IMR-90 (cell line): ENCODE measurements around the gene HOXD3. TPM values are rescaled to one million over a fixed set of nuclear protein-coding genes. Genes with fewer than 3 reads are reported as not detected.

Experiments used
- ATAC-seq: fragments of 200-7000 bp; cut with Tn5 transposase; 2 replicates; pipeline ENCODE4 v1.9.1; 2020; ENCODE audit warnings: low read depth, mild to moderate bottlenecking, moderate library complexity
- BruUV-seq: library from RNA; stranded (reverse); fragments of 400-500 nt; replicated peaks from 2 replicates; lab custom pipeline; 2021; lab: Mats Ljungman, UMichigan
- CTCF ChIA-PET: fragments of 300-600 bp; formaldehyde crosslinking; extraction: SDS; loops from one replicate; lab custom pipeline; 2021; ENCODE audit warnings: antibody characterized with exemption; lab: Yijun Ruan, JAX
- POLR2A ChIA-PET: fragments of 300-600 bp; sonication (Branson Sonifier 250); formaldehyde crosslinking; loops from one replicate; lab custom pipeline; 2022; ENCODE audit warnings: antibody characterized with exemption; ENCODE audit not compliant: unreplicated experiment; lab: Charles Lee
- DNase-seq: peaks from one replicate; pipeline ENCODE4 v3.0.0; 2013
- H2AFZ ChIP-seq: replicated peaks from 2 replicates; pipeline ENCODE3; 2013; ENCODE audit warnings: low read length, mild to moderate bottlenecking; ENCODE audit not compliant: poor library complexity
- H2AK5ac ChIP-seq: 2 replicates; pipeline ENCODE4 v1.6.1; 2013; ENCODE audit warnings: low read depth, low read length, inconsistent platforms
- H2AK9ac ChIP-seq: replicated peaks from 2 replicates; pipeline ENCODE3; 2013; ENCODE audit warnings: mild to moderate bottlenecking, low read depth, low read length, moderate library complexity; ENCODE audit not compliant: poor library complexity
- H2BK120ac ChIP-seq: 2 replicates; pipeline ENCODE4 v1.6.1; 2013; ENCODE audit warnings: low read depth, low read length, inconsistent platforms
- H2BK15ac ChIP-seq: 3 replicates; pipeline ENCODE4 v1.6.1; 2013; ENCODE audit warnings: low read depth, low read length, inconsistent platforms
- H2BK20ac ChIP-seq: 2 replicates; pipeline ENCODE4 v1.6.1; 2013; ENCODE audit warnings: low read depth, mild to moderate bottlenecking, inconsistent platforms, low read length, moderate library complexity
- H2BK5ac ChIP-seq: 2 replicates; pipeline ENCODE4 v1.6.1; 2013; ENCODE audit warnings: mild to moderate bottlenecking, low read depth, low read length, inconsistent platforms; ENCODE audit not compliant: poor library complexity, severe bottlenecking
- H3K14ac ChIP-seq: replicated peaks from 2 replicates; pipeline ENCODE4 v1.6.1; 2013; ENCODE audit warnings: low read depth, low read length, inconsistent platforms
- H3K18ac ChIP-seq: 2 replicates; pipeline ENCODE4 v1.6.1; 2013; ENCODE audit warnings: low read depth, low read length, control low read depth
- H3K23ac ChIP-seq: 2 replicates; pipeline ENCODE4 v1.6.1; 2013; ENCODE audit warnings: low read depth, low read length, inconsistent platforms
- H3K27ac ChIP-seq: 2 replicates; pipeline ENCODE4 v1.5.1; 2013; ENCODE audit warnings: mild to moderate bottlenecking, control low read depth, low read length; ENCODE audit not compliant: insufficient read depth
- H3K27me3 ChIP-seq: 2 replicates; pipeline ENCODE4 v1.6.1; 2013; ENCODE audit warnings: low read length; ENCODE audit not compliant: control insufficient read depth, insufficient read depth
- H3K36me3 ChIP-seq: 2 replicates; pipeline ENCODE4 v1.6.1; 2013; ENCODE audit warnings: low read length, mixed read lengths; ENCODE audit not compliant: control insufficient read depth, insufficient read depth
- H3K4ac ChIP-seq: 2 replicates; pipeline ENCODE4 v1.6.1; 2013; ENCODE audit warnings: low read depth, low read length, inconsistent platforms
- H3K4me1 ChIP-seq: 2 replicates; pipeline ENCODE4 v1.6.1; 2013; ENCODE audit warnings: low read length, mixed read lengths; ENCODE audit not compliant: control insufficient read depth, insufficient read depth
- H3K4me2 ChIP-seq: 2 replicates; pipeline ENCODE4 v1.6.1; 2013; ENCODE audit warnings: low read depth, mild to moderate bottlenecking, control low read depth, low read length, moderate library complexity
- H3K4me3 ChIP-seq: 2 replicates; pipeline ENCODE4 v1.5.1; 2013; ENCODE audit warnings: low read depth, mild to moderate bottlenecking, control low read depth, low read length, moderate library complexity; ENCODE audit not compliant: insufficient read depth
- H3K56ac ChIP-seq: 2 replicates; pipeline ENCODE4 v1.6.1; 2013; ENCODE audit warnings: low read length, inconsistent platforms; ENCODE audit not compliant: insufficient read depth; ENCODE audit errors: extremely low read depth
- H3K79me1 ChIP-seq, 2 experiments: 2 replicates each; pipeline ENCODE4 v1.6.1; 2013; ENCODE audit warnings: low read length in 2 of 2, inconsistent platforms in 1 of 2, low read depth in 1 of 2
- H3K9ac ChIP-seq: 2 replicates; pipeline ENCODE4 v1.6.1; 2013; ENCODE audit warnings: low read depth, low read length, control low read depth
- H3K9me1 ChIP-seq: 2 replicates; pipeline ENCODE4 v1.6.1; 2013; ENCODE audit warnings: low read length, inconsistent platforms; ENCODE audit not compliant: insufficient read depth
- H3K9me3 ChIP-seq: 2 replicates; pipeline ENCODE4 v1.6.1; 2013; ENCODE audit warnings: low read length; ENCODE audit not compliant: control insufficient read depth, insufficient read depth
- H4K20me1 ChIP-seq: 2 replicates; pipeline ENCODE4 v1.6.1; 2013; ENCODE audit warnings: low read length, inconsistent platforms; ENCODE audit not compliant: insufficient read depth
- H4K5ac ChIP-seq: 2 replicates; pipeline ENCODE4 v1.6.1; 2013; ENCODE audit warnings: mild to moderate bottlenecking, low read depth, low read length, control low read depth
- H4K8ac ChIP-seq, 2 experiments: 2 replicates each; pipeline ENCODE4 v1.6.1; 2013; ENCODE audit warnings: low read depth in 2 of 2, low read length in 2 of 2, control low read depth in 1 of 2, inconsistent platforms in 1 of 2
- H4K91ac ChIP-seq: 2 replicates; pipeline ENCODE4 v1.6.1; 2013; ENCODE audit warnings: low read depth, low read length, inconsistent platforms; ENCODE audit not compliant: insufficient read depth
- BHLHE40 ChIP-seq: fragments of 150-350 bp; IDR thresholded peaks from 2 replicates; pipeline ENCODE4 v1.6.1; 2016; ENCODE audit warnings: mild to moderate bottlenecking, low read depth, low read length
- CEBPB ChIP-seq: IDR thresholded peaks from 2 replicates; pipeline ENCODE4 v1.6.1; 2012; ENCODE audit warnings: low read depth, low read length, improper control_type of control experiment
- CHD1 ChIP-seq: IDR thresholded peaks from 2 replicates; pipeline ENCODE4 v1.6.1; 2012; ENCODE audit warnings: low read depth, low read length, improper control_type of control experiment
- CTCF ChIP-seq: conservative IDR thresholded peaks from 2 replicates; pipeline ENCODE4 v1.5.1; 2012; ENCODE audit warnings: mild to moderate bottlenecking, low read depth, low read length, improper control_type of control experiment
- ELK1 ChIP-seq: fragments of 150-350 bp; IDR thresholded peaks from 2 replicates; pipeline ENCODE4 v1.6.1; 2016; ENCODE audit warnings: low read depth, mild to moderate bottlenecking, low read length, moderate library complexity, borderline replicate concordance
- FOS ChIP-seq: fragments of 150-350 bp; IDR thresholded peaks from 2 replicates; pipeline ENCODE4 v1.6.1; 2016; ENCODE audit warnings: low read depth, low read length
- MAFK ChIP-seq: IDR thresholded peaks from 2 replicates; pipeline ENCODE4 v1.6.1; 2012; ENCODE audit warnings: low read depth, low read length, improper control_type of control experiment
- MXI1 ChIP-seq: IDR thresholded peaks from 2 replicates; pipeline ENCODE4 v1.6.1; 2012; ENCODE audit warnings: low read depth, mild to moderate bottlenecking, low read length, moderate library complexity, borderline replicate concordance
- NFE2L2 ChIP-seq: fragments of 150-350 bp; IDR thresholded peaks from 2 replicates; pipeline ENCODE4 v1.6.1; 2016; ENCODE audit warnings: low read depth, mild to moderate bottlenecking, low read length
- POLR2A ChIP-seq: IDR thresholded peaks from 2 replicates; pipeline ENCODE4 v1.6.1; 2012; ENCODE audit warnings: mild to moderate bottlenecking, low read depth, low read length
- RAD21 ChIP-seq: IDR thresholded peaks from 2 replicates; pipeline ENCODE4 v1.6.1; 2012; ENCODE audit warnings: low read length, improper control_type of control experiment
- RCOR1 ChIP-seq: IDR thresholded peaks from 2 replicates; pipeline ENCODE4 v1.6.1; 2012; ENCODE audit warnings: mild to moderate bottlenecking, low read length, improper control_type of control experiment; ENCODE audit not compliant: insufficient replicate concordance
- RFX5 ChIP-seq: IDR thresholded peaks from 2 replicates; pipeline ENCODE4 v1.8.0; 2012; ENCODE audit warnings: low read depth, mild to moderate bottlenecking, low read length, moderate library complexity
- SMC3 ChIP-seq: fragments of 150-350 bp; IDR thresholded peaks from 2 replicates; pipeline ENCODE4 v1.6.1; 2016; ENCODE audit warnings: low read depth, mild to moderate bottlenecking, antibody characterized with exemption, low read length, moderate library complexity
- WGBS, 2 experiments: methylation state at CpG; one replicate each; pipeline versions ENCODE4 v1.1.5 to v1.1.7; 2013; ENCODE audit warnings: missing lambda C conversion rate in 2 of 2; ENCODE audit not compliant: insufficient read length in 1 of 2; ENCODE audit errors: extremely low coverage in 2 of 2; 5-methylcytosine and 5-hydroxymethylcytosine counted together
- dilution Hi-C: fragments of 300-500 bp; cut with HindIII; formaldehyde crosslinking; loops from one replicate; pipeline ENCODE4 v1.14.3; 2018; ENCODE audit warnings: low sequenced_read_pairs; ENCODE audit not compliant: unreplicated experiment
- in situ Hi-C: fragments of 300-500 bp; cut with MboI; formaldehyde crosslinking; loops from 3 replicates; pipeline ENCODE4 v1.14.3; 2019; ENCODE audit warnings: low sequenced_read_pairs, inconsistent platforms, mixed read lengths
- intact Hi-C: fragments of 100-400 bp; cut with micrococcal nuclease; formaldehyde crosslinking; loops from 2 replicates; pipeline ENCODE4 v1.10.0; 2022
- polyA plus RNA-seq, 3 experiments: library from polyadenylated mRNA; depleted of rRNA; stranded (reverse); fragments of >200 nt; gene quantifications; 2 replicates each; pipeline ENCODE4 v1.2.3, GENCODE V29; 2012; ENCODE audit warnings: low replicate concordance in 1 of 3
- total RNA-seq: library from RNA; depleted of rRNA; stranded (reverse); fragments of >200 nt; gene quantifications from 2 replicates; pipeline ENCODE4 v1.2.3, GENCODE V29; 2012
- TF ChIP-seq, protein P1 (sequence below): fragments of 150-350 bp; IDR thresholded peaks from 2 replicates; pipeline ENCODE4 v1.6.1; 2017; ENCODE audit warnings: mild to moderate bottlenecking, antibody characterized with exemption, low read length, low read depth

HOXD3 gene
- total and polyA plus RNA-seq, 2 of the 4 experiments (the other 2 are of a cell fraction): not detected

GRCh38 chr2:176213406-176213805 is 56.3 kb downstream of the HOXD3 start:
- no peak overlapping the region for H3K56ac ChIP-seq

More at GRCh38 chr2:176213406-176213805, 56.3 kb downstream of the HOXD3 start:
- no peak overlapping the region for H4K8ac ChIP-seq
- intact Hi-C loops: no loop called here
- H2AFZ ChIP-seq: no peak overlapping the region
- no peak overlapping the region for H2AK5ac ChIP-seq
- no peak for TF ChIP-seq FOS
- TF ChIP-seq RAD21: no peak
- TF ChIP-seq CTCF: no peak
- no peak for TF ChIP-seq BHLHE40
- TF ChIP-seq POLR2A: no peak
- no peak for TF ChIP-seq CEBPB
- no peak for TF ChIP-seq MAFK
- TF ChIP-seq RCOR1: no peak
- no peak for TF ChIP-seq MXI1
- TF ChIP-seq ELK1: no peak
- TF ChIP-seq, protein P1, sequence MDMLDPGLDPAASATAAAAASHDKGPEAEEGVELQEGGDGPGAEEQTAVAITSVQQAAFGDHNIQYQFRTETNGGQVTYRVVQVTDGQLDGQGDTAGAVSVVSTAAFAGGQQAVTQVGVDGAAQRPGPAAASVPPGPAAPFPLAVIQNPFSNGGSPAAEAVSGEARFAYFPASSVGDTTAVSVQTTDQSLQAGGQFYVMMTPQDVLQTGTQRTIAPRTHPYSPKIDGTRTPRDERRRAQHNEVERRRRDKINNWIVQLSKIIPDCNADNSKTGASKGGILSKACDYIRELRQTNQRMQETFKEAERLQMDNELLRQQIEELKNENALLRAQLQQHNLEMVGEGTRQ: no peak
- no peak for TF ChIP-seq CHD1
- TF ChIP-seq RFX5: no peak
- TF ChIP-seq SMC3: no peak
- no peak for TF ChIP-seq NFE2L2
- no peaks in the 10 kb centered on the region for H3K9me1 ChIP-seq
- H3K79me1 ChIP-seq: no peaks in the 10 kb centered on the region
- H2AK9ac ChIP-seq: no peak overlapping the region
- no peak overlapping the region for H2BK120ac ChIP-seq
- WGBS, 2 experiments: no CpG with 5 or more reads among the region's 1 CpG
- no peak overlapping the region for H3K23ac ChIP-seq
- ChIA-PET CTCF (no interaction called here), POLR2A (no interaction called here)
- in situ Hi-C loops: no loop called here
- H3K4me2 ChIP-seq: no peak overlapping the region
- H4K5ac ChIP-seq: no peak overlapping the region
- H3K18ac ChIP-seq: no peak overlapping the region
- H3K27ac ChIP-seq: no peak overlapping the region
- H3K4me3 ChIP-seq: no peak overlapping the region
- H3K36me3 ChIP-seq: no peaks in the 10 kb centered on the region
- no TSS peak for BruUV-seq
- H2BK5ac ChIP-seq: no peak overlapping the region
- no peak overlapping the region for H3K14ac ChIP-seq
- H3K4ac ChIP-seq: no peak overlapping the region
- H3K9me3 ChIP-seq: no peaks in the 10 kb centered on the region
- dilution Hi-C loops: no loop called here
- H4K91ac ChIP-seq: no peak overlapping the region
- H3K27me3 ChIP-seq: no peaks in the 10 kb centered on the region
- no peak overlapping the region for H2BK15ac ChIP-seq
- DNase-seq (no peak), ATAC-seq (no peak)
- no peak overlapping the region for H3K9ac ChIP-seq
- H4K20me1 ChIP-seq: no peaks in the 10 kb centered on the region
- no peak overlapping the region for H2BK20ac ChIP-seq
- H3K4me1 ChIP-seq: no peaks in the 10 kb centered on the region
